Hematopoietic multipotent progenitor cell treated with erythropoietin and hydrocortisone succinate and interleukin-3 and kit ligand, for 15 days (in vitro differentiated cells): ENCODE results near the gene KDM8.
"Not testable (repeated sequence)": the region's sequence is repeated elsewhere in the genome, so short reads cannot be mapped to it uniquely, and the experiment has no call there.

Experiments
- DNase-seq: peaks from one replicate; pipeline ENCODE4 v3.0.0-alpha.2; 2015; ENCODE audit warnings: low spot score

The KDM8 gene

GRCh38 chr16:27191352-27191924 lies 11.9 kb upstream of the KDM8 start:
- DNase-seq: no peak

- no peak for DNase-seq
Measured at GRCh38 chr16:27193300-27193990, 9.9 kb upstream of the KDM8 start.

- no peak for DNase-seq
Measured at GRCh38 chr16:27195076-27195741, 8.1 kb upstream of the KDM8 start.

- no peak for DNase-seq
Measured at GRCh38 chr16:27195941-27196595, 7.3 kb upstream of the KDM8 start.

- DNase-seq: no peak
Measured at GRCh38 chr16:27197004-27197403, 6.3 kb upstream of the KDM8 start.

- DNase-seq: no peak
Measured at GRCh38 chr16:27198451-27199234, 4.7 kb upstream of the KDM8 start.

- no peak for DNase-seq
Measured at GRCh38 chr16:27199235-27199586, 4.1 kb upstream of the KDM8 start.

- no peak for DNase-seq
Measured at GRCh38 chr16:27199736-27200135, 3.6 kb upstream of the KDM8 start.

- not testable (repeated sequence) for DNase-seq
Measured at GRCh38 chr16:27200914-27201313, 2.4 kb upstream of the KDM8 start.

GRCh38 chr16:27202923-27203506 lies 311 bp upstream of the KDM8 start:
- DNase-seq: no peak

GRCh38 chr16:27204312-27204915 lies 1.1 kb downstream of the KDM8 start:
- DNase-seq: no peak

- DNase-seq: no peak
Measured at GRCh38 chr16:27205423-27206065, 2.2 kb downstream of the KDM8 start.

- DNase-seq: not testable (repeated sequence)
Measured at GRCh38 chr16:27207121-27207520, 3.8 kb downstream of the KDM8 start.

- DNase-seq: no peak
Measured at GRCh38 chr16:27208081-27208680, 4.9 kb downstream of the KDM8 start.

GRCh38 chr16:27208796-27209195 lies 5.5 kb downstream of the KDM8 start:
- DNase-seq: no peak

- no peak for DNase-seq
Measured at GRCh38 chr16:27209591-27209990, 6.3 kb downstream of the KDM8 start.

GRCh38 chr16:27210174-27210573 lies 6.8 kb downstream of the KDM8 start:
- DNase-seq: no peak

- DNase-seq: no peak
Measured at GRCh38 chr16:27211026-27211425, 7.7 kb downstream of the KDM8 start.

- DNase-seq: no peak
Measured at GRCh38 chr16:27214084-27214961, 11.0 kb downstream of the KDM8 start.
